GM19328 (cell line): ENCODE measurements around the gene DDX46.
"Not testable (repeated sequence)": the region's sequence is repeated elsewhere in the genome, so short reads cannot be mapped to it uniquely, and the experiment has no call there.

Experiments used
- ATAC-seq: cut with Tn5 transposase; IDR thresholded peaks from one replicate; pipeline ENCODE4 v1.9.1; 2021; ENCODE audit warnings: mild to moderate bottlenecking, moderate library complexity; ENCODE audit not compliant: unreplicated experiment

The DDX46 gene

DNA sequence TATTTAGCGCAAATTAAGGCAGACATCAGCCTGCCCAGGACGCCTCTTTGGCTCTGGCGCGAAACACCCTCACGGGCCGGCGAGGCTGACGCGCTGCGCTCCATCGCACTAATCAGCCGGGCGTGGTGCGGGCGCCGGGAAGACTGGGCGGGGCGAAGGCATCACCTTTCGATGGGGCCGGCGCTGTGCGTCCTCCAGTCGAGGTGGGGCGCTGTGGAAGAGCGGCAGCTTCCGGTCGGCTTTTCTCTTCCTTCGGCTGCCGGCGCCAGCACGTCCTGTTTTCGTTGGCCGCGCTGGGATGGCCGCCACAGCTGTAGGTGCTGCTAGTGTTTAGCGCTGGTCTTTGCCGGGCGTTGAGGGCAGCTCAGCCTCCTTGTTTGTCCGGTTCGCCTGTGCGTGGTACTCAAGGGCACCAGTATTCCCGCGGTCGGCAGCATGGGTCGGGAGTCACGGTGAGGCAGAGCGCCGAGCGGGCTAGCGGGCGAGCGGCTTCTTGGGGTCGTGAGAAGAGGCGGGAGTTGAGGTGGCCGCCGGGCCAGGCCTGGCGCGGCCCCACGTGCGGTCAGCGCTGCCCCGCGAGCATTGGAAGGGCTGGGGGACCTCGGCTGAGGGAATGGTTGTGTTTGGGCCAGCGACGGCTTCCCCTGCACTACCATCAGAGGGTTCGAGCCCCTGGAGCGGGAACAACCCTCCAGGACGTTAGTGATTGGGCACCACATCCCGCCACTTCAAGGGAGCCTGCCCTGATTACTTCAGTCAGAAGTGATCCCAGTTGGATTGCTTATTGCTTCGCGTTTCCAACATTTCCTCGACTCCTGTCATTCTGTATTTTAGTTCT, at the start of gene DDX46:
TSS of gene DDX46 (plus strand) at position 276 of the 838 bp plus-strand sequence. CDS start at position 436, 160 bp downstream.
- ATAC-seq = peak; percentile 97

DNA sequence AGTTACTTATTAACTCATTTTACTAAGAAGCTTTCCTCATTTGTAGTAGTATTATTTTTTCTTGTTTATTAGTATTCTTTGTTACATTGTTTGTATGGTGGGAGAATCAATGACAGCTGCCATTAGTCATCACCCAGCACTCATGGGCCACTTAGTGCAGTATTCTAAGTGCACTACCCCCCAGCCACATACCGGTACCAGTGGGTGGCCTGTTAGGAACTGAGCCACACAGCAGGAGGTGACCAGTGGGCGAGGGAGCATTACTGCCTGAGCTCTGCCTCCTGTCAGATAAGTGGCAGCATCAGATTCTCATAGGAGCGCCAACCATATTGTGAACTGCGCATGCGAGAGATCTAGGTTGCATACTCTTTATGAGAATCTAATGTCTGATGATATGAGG, 44.5 kb upstream of the DDX46 start:
- ATAC-seq = no peak

GRCh38 chr5:134714541-134714940, 44.0 kb upstream of the DDX46 start:
- no peak for ATAC-seq

DNA sequence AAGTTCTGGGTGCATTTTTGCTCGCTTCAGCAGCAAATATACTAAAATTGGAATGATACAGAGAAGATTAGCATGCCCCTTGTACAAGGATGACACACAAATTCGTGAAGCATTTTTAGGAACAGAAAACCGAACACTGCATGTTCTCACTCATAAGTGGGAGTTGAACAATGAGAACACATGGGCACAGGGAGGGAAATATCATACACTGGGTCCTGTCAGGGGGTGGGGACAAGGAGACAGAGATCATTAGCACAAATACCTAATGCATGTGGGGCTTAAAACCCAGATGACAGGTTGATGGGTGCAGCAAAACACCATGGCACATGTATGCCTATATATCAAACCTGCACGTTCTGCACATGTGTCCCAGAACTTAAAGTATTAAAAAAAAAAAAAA, 43.1 kb upstream of the DDX46 start:
- ATAC-seq = not testable (repeated sequence)

GRCh38 chr5:134724872-134725271, 33.7 kb upstream of the DDX46 start:
- no peak for ATAC-seq

- no peak for ATAC-seq
Measured at GRCh38 chr5:134732819-134733218, 25.8 kb upstream of the DDX46 start.

DNA sequence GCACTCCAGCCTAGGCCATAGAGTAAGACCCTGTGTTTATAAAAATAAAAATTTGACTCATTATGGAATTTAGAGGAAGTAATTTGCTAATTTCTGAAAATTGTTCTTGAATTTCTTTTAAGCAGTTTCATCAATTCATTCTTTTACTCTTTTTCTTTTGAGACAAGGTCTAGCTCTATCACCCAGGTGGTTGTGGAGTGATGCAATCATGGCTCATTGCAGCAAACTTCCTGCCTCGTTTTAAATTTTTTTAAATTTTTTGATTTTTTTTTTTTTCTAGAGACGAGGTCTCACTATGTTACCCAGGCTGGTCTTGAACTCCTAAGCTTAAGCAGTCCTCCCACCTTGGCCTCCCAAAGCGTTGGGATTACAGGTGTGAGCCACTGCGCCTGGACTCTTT, 23.3 kb upstream of the DDX46 start:
- no peak for ATAC-seq

- no peak for ATAC-seq
Measured at GRCh38 chr5:134736173-134736812, 22.3 kb upstream of the DDX46 start.

DNA sequence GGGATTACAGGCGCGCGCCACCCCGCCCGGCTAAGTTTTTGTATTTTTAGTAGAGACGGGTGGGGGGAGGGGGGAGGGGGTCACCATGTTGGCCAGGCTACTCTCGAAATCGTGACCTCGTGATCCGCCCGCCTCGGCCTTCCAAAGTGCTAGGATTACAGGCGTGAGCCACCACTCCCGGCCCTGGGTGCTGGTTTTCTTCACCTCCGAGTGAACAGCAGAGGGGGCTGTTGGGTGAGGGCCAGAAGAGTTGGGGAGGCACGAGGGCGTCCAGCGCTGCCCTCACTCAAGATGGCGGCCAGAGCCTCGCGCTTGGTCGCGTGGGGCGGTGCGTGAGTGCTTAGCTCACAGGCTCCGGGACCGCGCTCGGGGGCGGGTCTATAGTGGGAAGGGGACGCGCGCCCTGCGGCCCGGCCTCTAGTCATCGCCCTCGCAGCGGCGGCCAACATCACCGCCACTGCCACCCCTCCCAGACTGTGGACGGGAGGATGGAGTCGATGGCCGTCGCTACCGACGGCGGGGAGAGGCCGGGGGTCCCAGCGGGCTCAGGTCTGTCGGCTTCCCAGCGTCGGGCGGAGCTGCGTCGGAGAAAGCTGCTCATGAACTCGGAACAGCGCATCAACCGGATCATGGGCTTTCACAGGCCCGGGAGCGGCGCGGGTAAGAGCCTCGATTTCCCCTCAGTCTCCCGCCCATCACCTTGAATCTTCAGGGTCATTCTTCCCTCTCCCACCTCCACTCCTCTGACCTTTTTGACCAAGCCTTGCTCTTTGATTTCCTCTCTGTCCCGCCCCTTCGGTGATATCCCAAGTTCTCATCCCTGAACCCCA, 20.2 kb upstream of the DDX46 start, which contains the start of gene CAMLG:
TSS of gene CAMLG (plus strand) at position 416 of the 830 bp plus-strand sequence. CDS start at position 489, 73 bp downstream.
- ATAC-seq = peak; percentile 98

- ATAC-seq = no peak
Measured at GRCh38 chr5:134738963-134739661, 19.5 kb upstream of the DDX46 start.

DNA sequence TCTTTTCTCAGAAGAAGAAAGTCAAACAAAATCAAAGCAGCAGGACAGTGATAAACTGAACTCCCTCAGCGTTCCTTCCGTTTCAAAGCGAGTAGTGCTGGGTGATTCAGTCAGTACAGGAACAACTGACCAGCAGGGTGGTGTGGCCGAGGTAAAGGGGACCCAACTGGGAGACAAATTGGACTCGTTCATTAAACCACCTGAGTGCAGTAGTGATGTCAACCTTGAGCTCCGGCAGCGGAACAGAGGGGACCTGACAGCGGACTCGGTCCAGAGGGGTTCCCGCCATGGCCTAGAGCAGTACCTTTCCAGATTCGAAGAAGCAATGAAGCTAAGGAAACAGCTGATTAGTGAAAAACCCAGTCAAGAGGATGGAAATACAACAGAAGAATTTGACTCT, 17.5 kb upstream of the DDX46 start:
- no peak for ATAC-seq

DNA sequence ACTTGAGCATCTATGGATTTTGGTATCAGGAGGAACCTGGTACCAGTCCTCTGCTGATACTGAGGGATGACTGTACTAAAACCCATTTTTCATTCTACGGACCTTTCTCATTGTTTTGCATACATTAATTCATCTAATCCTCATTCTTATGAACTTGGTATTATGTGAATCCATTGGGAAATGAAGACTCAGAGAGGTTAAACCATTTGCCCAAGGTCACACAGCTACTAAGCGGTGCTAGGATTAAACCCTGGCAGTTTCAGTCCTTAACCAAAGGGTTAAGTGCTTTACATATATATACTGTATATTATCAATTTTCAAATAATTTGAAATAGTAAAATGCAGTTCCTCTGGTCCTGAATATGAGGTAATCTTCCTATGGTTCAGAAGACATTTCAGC, 16.4 kb upstream of the DDX46 start:
- no peak for ATAC-seq

DNA sequence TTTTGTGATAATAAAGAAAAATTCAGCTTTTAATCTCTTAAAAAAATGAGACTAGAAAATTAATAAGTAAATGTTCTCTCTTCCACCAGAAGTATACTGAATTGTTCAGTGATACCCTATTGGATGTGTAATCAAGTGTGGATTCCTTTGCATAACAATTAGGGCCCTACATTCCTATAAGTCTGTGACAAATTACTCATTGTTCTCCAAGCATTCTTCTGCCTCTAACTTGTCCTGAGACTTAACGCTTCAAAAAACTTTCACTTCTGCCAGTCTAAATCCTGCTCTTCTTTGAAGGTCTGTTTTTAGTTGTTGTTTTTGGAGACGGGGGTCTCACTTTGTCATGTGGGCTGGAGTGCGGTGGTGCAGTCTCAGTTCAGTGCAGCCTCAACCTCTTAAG, 9.2 kb upstream of the DDX46 start:
- ATAC-seq = no peak

DNA sequence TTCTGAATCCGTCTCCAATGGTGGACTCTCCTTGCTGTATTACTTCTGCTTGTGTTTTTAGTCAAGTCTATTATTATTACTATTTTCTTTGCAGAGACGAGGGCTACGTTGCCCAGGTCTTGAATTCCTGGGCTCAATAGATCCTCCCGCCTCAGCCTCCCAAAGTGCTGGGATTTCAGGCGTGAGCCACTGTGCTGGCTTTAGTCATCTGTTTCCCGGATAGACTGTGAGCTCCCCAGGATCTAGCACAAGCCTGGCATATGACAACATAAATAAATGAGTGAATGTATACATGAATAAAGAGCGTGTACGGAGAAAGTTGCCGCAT, 439 bp upstream of the DDX46 start:
- ATAC-seq = no peak

GRCh38 chr5:134767528-134768291, 9.1 kb downstream of the DDX46 start:
- not testable (repeated sequence) for ATAC-seq

GRCh38 chr5:134769206-134769605, 10.6 kb downstream of the DDX46 start:
- no peak for ATAC-seq

- no peak for ATAC-seq
Measured at GRCh38 chr5:134772461-134773125, 14.0 kb downstream of the DDX46 start.

DNA sequence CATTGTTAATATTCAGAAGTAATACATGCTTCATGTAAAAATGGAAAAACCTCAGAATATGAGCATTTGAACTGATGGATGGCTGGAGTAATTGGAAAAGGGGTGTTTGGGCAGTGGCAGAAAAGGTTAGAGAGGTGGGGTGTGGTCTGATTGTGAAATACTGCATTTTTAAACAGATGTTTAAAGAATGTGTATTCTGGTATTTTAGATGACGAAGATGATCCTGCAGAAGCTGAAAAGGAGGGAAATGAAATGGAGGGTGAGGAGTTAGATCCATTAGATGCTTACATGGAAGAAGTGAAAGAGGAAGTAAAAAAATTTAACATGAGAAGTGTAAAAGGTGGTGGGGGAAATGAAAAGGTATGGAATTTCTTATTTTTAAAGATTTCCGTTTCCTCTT, 18.8 kb downstream of the DDX46 start:
- no peak for ATAC-seq

DNA sequence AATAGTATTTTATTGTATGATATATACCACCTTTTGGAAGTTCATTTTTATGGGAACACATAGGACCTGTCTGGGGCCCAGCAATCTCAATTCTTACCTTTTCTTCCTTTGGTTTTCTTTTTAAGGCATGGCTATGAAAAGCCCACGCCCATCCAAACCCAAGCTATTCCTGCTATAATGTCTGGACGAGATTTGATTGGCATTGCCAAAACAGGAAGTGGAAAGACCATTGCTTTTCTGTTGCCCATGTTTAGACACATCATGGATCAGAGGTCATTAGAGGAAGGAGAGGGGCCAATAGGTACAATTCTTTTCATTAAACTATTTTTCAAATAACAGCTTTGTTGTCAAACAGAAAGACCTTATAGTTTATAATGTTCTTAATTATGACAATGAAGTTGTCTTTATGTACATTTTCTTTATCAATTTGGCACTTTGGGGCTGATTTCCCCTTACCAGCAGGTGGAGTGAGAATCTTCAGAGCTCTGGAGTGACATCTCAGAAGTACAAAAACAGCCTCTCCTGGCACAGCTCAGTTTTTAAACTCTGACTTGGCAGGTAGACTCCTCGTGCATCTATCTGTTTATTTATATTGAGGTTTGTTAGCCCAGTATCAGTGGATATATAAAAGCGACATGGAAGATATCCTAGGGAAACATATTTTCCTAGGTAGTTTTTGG, 25.8 kb downstream of the DDX46 start:
- ATAC-seq = no peak
